HL-60 (cell line): ENCODE measurements around the gene MVD.

Source experiments
- CTCF ChIP-seq: IDR thresholded peaks from one replicate; pipeline ENCODE4 v1.5.1; 2011; ENCODE audit warnings: low read length, control low read depth, inconsistent platforms; ENCODE audit not compliant: insufficient read depth
- GABPA ChIP-seq: IDR thresholded peaks from 2 replicates; pipeline ENCODE4 v1.6.1; 2012; ENCODE audit warnings: low read depth
- POLR2AphosphoS5 ChIP-seq: IDR thresholded peaks from 2 replicates; pipeline ENCODE4 v1.6.1; 2012; ENCODE audit warnings: low read depth
- REST ChIP-seq: IDR thresholded peaks from 2 replicates; pipeline ENCODE4 v1.6.1; 2012; ENCODE audit warnings: low read depth; ENCODE audit not compliant: insufficient replicate concordance

- TF ChIP-seq REST (no peak), GABPA (no peak), CTCF (no peak), POLR2AphosphoS5 (no peak)
These were observed 27.1 kb downstream of the MVD start for GRCh38 chr16:88635671-88636319.
